HG03159 (cell line): ENCODE data around the gene LIAS.
A peak's percentile ranks its signal among the peaks of the same experiment; 100 is the strongest.
"Not testable (repeated sequence)": the region's sequence is repeated elsewhere in the genome, so short reads cannot be mapped to it uniquely, and the experiment has no call there.

Experiments used
- ATAC-seq: cut with Tn5 transposase; IDR thresholded peaks from one replicate; pipeline ENCODE4 v1.9.1; 2021; ENCODE audit warnings: mild to moderate bottlenecking, moderate library complexity; ENCODE audit not compliant: unreplicated experiment

LIAS gene

GRCh38 chr4:39495446-39496213, 36.8 kb downstream of the LIAS start:
- ATAC-seq = no peak

GRCh38 chr4:39497909-39498726, 39.3 kb downstream of the LIAS start:
- no peak for ATAC-seq

- ATAC-seq = no peak
Observed at GRCh38 chr4:39498727-39499020, 39.8 kb downstream of the LIAS start.

GRCh38 chr4:39502019-39502663, 43.3 kb downstream of the LIAS start:
- no peak for ATAC-seq

GRCh38 chr4:39502664-39503035, 43.8 kb downstream of the LIAS start:
- ATAC-seq = not testable (repeated sequence)

GRCh38 chr4:39504538-39504937, 45.7 kb downstream of the LIAS start:
- no peak for ATAC-seq

- ATAC-seq = no peak
Observed at GRCh38 chr4:39505581-39505980, 46.7 kb downstream of the LIAS start.

- no peak for ATAC-seq
Observed at GRCh38 chr4:39510348-39510929, 51.6 kb downstream of the LIAS start.

GRCh38 chr4:39514266-39514665, 55.4 kb downstream of the LIAS start:
- ATAC-seq = not testable (repeated sequence)

GRCh38 chr4:39514888-39515401, 56.1 kb downstream of the LIAS start:
- ATAC-seq = no peak

- ATAC-seq = not testable (repeated sequence)
Observed at GRCh38 chr4:39515669-39516401, 57.0 kb downstream of the LIAS start.

- ATAC-seq = no peak
Observed at GRCh38 chr4:39516407-39516966, 57.6 kb downstream of the LIAS start.

GRCh38 chr4:39518484-39518883, 59.6 kb downstream of the LIAS start:
- no peak for ATAC-seq

GRCh38 chr4:39521253-39521919, 62.5 kb downstream of the LIAS start:
- ATAC-seq = no peak

GRCh38 chr4:39522068-39522467, 63.2 kb downstream of the LIAS start:
- no peak for ATAC-seq

GRCh38 chr4:39524161-39524957, 65.5 kb downstream of the LIAS start:
- ATAC-seq = no peak

GRCh38 chr4:39525822-39526690, 67.2 kb downstream of the LIAS start:
- no peak for ATAC-seq

- ATAC-seq = peak; percentile 14
Observed at GRCh38 chr4:39526765-39527295, 68.0 kb downstream of the LIAS start.
